Activated gamma-delta T cell treated with anti-CD3 and anti-CD28 coated beads, Interleukin-2, amount 50 U/mL, for 16 hours (primary cell): Measurements from ENCODE around the gene CRTC2.
A peak's percentile ranks its signal among the peaks of the same experiment; 100 is the strongest.
"Not testable (repeated sequence)": the region's sequence is repeated elsewhere in the genome, so short reads cannot be mapped to it uniquely, and the experiment has no call there.

Experiments
- DNase-seq: peaks from one replicate; pipeline ENCODE4 v3.0.0-alpha.2; 2020; ENCODE audit warnings: low read depth

Gene CRTC2

GRCh38 chr1:153929426-153929825, 29.0 kb downstream of the CRTC2 start:
- DNase-seq: no peak

GRCh38 chr1:153928791-153929341, 29.5 kb downstream of the CRTC2 start:
- no peak for DNase-seq

- DNase-seq: no peak
Observed at GRCh38 chr1:153928245-153928644, 30.2 kb downstream of the CRTC2 start.

- no peak for DNase-seq
Observed at GRCh38 chr1:153926405-153926804, 32.0 kb downstream of the CRTC2 start.

GRCh38 chr1:153922972-153923925, 35.2 kb downstream of the CRTC2 start, which contains the start of gene GATAD2B:
TSS of gene GATAD2B (minus strand) at chr1:153922972. CDS start at chr1:153828347, 94,625 bp downstream.
- DNase-seq: peak; percentile 99

- DNase-seq: peak; percentile 39
Observed at GRCh38 chr1:153922076-153922971, 36.1 kb downstream of the CRTC2 start.

GRCh38 chr1:153921803-153922075, 36.7 kb downstream of the CRTC2 start:
- DNase-seq: no peak

- DNase-seq: no peak
Observed at GRCh38 chr1:153921080-153921802, 37.2 kb downstream of the CRTC2 start.

GRCh38 chr1:153919876-153920852, 38.2 kb downstream of the CRTC2 start:
- no peak for DNase-seq

- DNase-seq: no peak
Observed at GRCh38 chr1:153916297-153916696, 42.1 kb downstream of the CRTC2 start.

- DNase-seq: no peak
Observed at GRCh38 chr1:153912349-153912748, 46.1 kb downstream of the CRTC2 start.

- DNase-seq: not testable (repeated sequence)
Observed at GRCh38 chr1:153910560-153910959, 47.9 kb downstream of the CRTC2 start.

GRCh38 chr1:153908071-153908470, 50.3 kb downstream of the CRTC2 start:
- DNase-seq: no peak

- DNase-seq: no peak
Observed at GRCh38 chr1:153907134-153907533, 51.3 kb downstream of the CRTC2 start.

GRCh38 chr1:153906396-153906795, 52.0 kb downstream of the CRTC2 start:
- DNase-seq: no peak

GRCh38 chr1:153905908-153906307, 52.5 kb downstream of the CRTC2 start:
- not testable (repeated sequence) for DNase-seq

GRCh38 chr1:153903841-153904455, 54.5 kb downstream of the CRTC2 start:
- DNase-seq: no peak

- DNase-seq: no peak
Observed at GRCh38 chr1:153899509-153899908, 58.9 kb downstream of the CRTC2 start.
